Measurements from ENCODE around the gene SPECC1.
"Not testable (repeated sequence)": the region's sequence is repeated elsewhere in the genome, so short reads cannot be mapped to it uniquely, and the experiment has no call there.

SPECC1 gene

DNA sequence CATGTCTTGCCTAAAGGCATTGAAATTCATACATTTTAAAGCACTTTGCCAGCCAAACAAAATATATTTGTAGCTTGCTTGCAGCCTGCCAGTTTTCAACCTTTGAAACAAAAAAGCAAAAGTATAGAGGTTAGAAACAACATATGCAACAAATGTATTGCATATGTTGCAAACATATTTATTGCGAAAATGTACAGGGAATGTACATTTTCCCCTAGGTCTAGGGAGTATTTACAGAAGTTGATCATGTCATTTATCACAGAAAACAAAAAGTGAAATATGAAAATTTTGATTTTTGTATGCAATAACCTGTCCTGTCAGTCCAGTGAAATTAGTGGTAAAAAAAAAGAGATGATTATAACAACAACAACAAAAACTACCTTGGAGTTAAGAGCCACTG lies 171.5 kb downstream of the SPECC1 start:
- no peak for DNase-seq

DNA sequence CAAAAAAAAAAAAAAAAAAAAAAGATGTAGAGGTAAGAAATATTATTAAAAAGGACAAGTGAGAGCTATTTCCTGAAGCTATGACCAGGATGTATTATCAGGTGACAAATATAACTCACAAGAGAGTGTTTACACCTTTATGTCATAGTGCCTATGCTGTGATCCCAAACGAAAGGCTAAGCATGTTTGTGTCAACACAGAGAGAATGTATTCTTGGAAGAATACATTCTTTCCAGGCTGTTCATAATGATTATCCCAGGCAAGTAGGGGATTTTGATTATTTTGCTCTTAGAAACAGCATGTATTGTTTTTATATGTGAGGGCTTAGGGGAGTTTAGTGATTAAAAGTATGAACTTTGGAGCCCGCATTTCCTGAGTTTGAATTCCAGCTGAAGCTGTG lies 175.0 kb downstream of the SPECC1 start:
- DNase-seq = no peak

DNA sequence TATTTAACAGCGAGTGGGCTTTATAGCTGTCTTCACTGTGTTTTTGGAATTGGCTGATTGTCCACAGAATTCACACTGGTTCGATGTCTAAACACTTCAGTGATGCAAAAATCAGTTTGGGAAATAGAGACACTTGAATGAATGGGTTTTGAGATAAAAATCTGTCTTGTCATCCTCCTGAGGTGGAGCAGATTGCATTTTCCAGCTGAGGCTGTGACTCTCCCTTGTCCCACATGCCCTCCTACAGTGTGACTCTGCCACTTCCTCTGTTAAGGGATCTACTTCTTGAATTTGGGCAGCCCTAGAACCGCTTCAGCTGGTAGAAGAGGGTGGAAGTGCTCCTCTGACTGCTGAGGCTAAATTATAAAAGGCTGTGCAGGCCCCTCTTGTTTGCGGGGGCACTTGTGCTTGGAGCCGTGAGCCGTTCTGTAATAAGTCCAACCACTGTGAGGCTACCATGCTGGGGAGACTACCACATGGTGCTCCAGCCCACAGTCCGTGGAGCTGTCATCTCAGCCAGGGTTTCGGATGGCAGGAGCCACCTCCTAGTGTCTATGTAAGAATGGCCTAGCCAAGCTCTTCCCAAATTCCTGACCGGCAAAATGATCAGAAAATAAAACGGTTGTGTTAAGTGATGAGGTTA lies 175.9 kb downstream of the SPECC1 start:
- DNase-seq = no peak

DNA sequence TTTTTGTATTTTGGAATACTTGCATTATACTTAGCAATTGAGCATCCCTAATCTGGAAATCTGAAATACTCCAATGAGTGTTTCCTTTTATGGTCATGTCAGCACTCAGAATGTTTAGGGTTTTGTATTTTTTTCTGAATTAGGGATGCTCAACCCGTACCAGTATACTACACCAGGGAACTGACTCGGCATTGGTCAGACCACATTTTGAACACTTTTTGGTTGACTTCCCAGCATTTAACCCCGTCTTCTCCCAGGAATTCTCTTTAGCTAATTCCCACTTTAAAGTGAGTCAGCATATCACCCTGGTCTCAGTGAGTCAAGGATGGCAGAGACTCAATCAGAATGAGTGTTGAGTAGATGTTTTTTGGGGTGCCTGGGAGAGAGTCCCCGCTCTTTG lies 177.9 kb downstream of the SPECC1 start:
- DNase-seq = no peak

- DNase-seq = no peak
These were observed 180.1 kb downstream of the SPECC1 start for GRCh38 chr17:20189302-20189701.

DNA sequence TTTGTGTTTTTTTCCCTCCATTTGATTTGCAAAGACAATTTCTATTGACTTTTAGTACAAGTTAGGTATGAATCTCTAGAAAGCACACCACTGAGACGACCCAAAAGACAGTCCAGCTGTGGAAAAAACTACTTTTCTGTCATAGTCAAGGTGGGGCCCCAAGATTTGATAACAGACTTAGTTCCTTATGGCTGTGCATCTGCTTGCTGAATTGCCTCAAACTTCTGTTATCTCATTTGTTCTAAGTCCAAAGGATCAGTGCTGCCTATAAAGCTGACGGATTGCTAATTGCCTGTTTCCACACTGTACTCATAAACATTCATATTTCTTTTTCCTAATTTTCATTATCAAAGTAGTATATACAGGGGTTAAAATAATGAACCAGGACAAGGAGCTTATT lies 180.8 kb downstream of the SPECC1 start:
- DNase-seq = no peak

DNA sequence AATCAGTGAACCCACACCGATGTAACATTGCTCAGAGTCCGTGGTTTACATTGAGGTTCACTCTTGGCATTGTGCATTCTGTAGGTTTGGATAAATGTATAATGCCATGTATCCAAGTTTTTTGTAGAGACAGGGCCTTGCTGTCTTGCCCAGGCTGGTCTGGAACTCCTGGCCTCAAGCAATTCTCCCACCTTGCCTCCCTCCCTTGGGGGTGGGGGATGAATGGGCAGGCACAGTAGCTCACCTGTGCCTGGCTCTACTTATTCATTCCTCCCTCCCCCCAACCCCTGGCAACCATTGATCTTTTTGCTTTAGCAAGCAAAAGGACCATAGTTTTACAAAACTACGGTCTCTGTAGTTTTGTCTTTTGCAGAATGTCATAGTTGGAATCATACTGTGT lies 181.4 kb downstream of the SPECC1 start:
- no peak for DNase-seq

DNA sequence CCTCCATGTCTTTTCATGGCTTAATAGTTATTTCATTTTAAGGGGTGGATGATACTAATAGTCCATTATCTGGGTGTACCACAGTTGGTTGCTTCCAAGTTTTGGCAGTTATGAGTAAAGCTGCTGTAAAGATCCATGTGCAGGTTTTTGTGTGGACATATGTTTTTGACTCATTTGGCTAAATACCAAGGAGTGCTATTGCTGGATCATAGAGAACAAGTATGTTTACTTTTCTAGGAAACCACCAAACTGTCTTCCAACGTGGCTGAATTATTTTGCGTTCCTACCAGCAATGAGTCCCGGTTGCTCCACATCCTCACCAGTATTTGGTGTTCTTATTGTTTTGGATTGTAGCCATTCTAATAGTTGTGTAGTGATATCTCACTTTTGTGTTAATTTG lies 181.9 kb downstream of the SPECC1 start:
- DNase-seq = no peak

- not testable (repeated sequence) for DNase-seq
These were observed 187.1 kb downstream of the SPECC1 start for GRCh38 chr17:20196286-20196685.

- no peak for DNase-seq
These were observed 188.2 kb downstream of the SPECC1 start for GRCh38 chr17:20197272-20197926.

- no peak for DNase-seq
These were observed 191.0 kb downstream of the SPECC1 start for GRCh38 chr17:20200016-20200795.

- DNase-seq = no peak
These were observed 191.8 kb downstream of the SPECC1 start for GRCh38 chr17:20200865-20201458.

DNA sequence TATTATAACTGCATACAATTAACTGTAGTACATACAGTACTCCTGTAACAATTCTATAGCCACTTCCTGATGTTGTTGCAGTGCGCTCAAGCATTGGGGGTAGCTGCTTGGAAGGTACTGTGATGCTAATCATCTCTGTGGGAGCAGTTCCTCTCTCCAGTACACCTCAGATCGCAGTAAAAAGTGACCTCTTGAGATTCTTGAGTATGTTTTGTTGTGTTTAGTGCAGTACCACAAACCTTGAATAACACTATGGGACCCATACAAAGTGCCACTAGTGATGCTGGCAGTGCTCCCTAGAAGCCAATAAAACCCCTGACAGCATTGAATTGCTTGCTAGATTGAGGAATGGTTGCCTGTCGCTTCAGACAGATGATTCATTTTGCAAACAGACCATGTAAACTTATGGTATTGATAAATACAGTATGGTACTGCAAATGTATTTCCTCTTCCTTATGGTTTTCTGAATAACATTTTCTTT lies 193.0 kb downstream of the SPECC1 start:
- DNase-seq = no peak

GRCh38 chr17:20203018-20203417 lies 193.9 kb downstream of the SPECC1 start:
- DNase-seq = no peak

GRCh38 chr17:20203761-20204263 lies 194.7 kb downstream of the SPECC1 start:
- DNase-seq = no peak

DNA sequence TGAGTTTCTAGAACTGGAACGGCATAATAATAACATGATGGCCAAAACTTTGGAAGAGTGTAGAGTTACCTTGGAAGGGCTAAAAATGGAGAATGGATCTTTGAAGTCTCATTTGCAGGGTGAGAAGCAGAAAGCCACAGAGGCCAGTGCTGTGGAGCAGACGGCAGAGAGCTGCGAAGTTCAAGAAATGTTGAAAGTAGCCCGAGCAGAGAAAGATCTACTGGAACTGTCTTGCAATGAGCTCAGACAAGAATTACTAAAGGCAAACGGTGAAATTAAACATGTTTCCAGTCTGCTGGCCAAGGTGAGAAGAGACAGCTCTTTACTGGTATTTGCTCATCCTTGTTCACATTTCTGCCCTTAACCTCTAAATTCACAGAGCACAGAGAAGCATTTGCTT lies 196.4 kb downstream of the SPECC1 start:
- DNase-seq = no peak

- no peak for DNase-seq
These were observed 196.9 kb downstream of the SPECC1 start for GRCh38 chr17:20206068-20206467.

GRCh38 chr17:20206591-20206990 lies 197.4 kb downstream of the SPECC1 start:
- no peak for DNase-seq

- no peak for DNase-seq
These were observed 198.3 kb downstream of the SPECC1 start for GRCh38 chr17:20207262-20207985.

- DNase-seq = no peak
These were observed 199.6 kb downstream of the SPECC1 start for GRCh38 chr17:20208717-20209116.

- no peak for DNase-seq
These were observed 201.0 kb downstream of the SPECC1 start for GRCh38 chr17:20210180-20210579.

- DNase-seq = no peak
These were observed 201.5 kb downstream of the SPECC1 start for GRCh38 chr17:20210614-20211013.

DNA sequence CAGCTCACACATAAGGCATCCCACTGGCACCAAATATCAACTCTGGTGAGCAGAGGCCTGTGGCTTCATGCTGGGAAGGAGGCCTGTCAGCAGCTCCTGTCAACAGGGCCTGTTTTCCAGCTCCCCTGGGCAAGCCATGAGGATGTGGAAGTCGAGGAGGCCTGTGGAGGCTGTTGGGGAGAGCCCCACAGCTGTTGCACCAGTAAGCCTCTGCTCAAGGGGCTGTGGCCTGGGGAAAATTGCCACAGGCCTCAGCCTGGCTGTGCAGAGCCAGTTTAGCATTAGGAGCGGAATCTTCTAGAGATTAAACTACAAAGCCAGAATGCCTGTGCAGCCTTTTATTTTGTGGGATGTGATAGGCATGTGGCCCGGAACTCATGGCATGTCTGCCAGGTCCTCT lies 202.1 kb downstream of the SPECC1 start:
- DNase-seq = no peak
